HG03558 (cell line): ENCODE measurements around the gene RTN4R.

Experiments used
- ATAC-seq: cut with Tn5 transposase; IDR thresholded peaks from one replicate; pipeline ENCODE4 v1.9.1; 2021; ENCODE audit warnings: moderate number of reproducible peaks; ENCODE audit not compliant: unreplicated experiment; ENCODE audit errors: extremely low read depth

The RTN4R gene

GRCh38 chr22:20260071-20260765 is 7.9 kb downstream of the RTN4R start:
- ATAC-seq: no peak

GRCh38 chr22:20259327-20259688 is 8.8 kb downstream of the RTN4R start:
- no peak for ATAC-seq

- no peak for ATAC-seq
Measured at GRCh38 chr22:20258584-20259326, 9.4 kb downstream of the RTN4R start.

- ATAC-seq: no peak
Measured at GRCh38 chr22:20258021-20258299, 10.2 kb downstream of the RTN4R start.

- ATAC-seq: no peak
Measured at GRCh38 chr22:20257212-20258020, 10.7 kb downstream of the RTN4R start.

- no peak for ATAC-seq
Measured at GRCh38 chr22:20256551-20257211, 11.4 kb downstream of the RTN4R start.

- ATAC-seq: no peak
Measured at GRCh38 chr22:20256027-20256426, 12.1 kb downstream of the RTN4R start.

GRCh38 chr22:20254975-20255946 is 12.9 kb downstream of the RTN4R start:
- ATAC-seq: no peak

GRCh38 chr22:20253161-20253560 is 15.0 kb downstream of the RTN4R start:
- no peak for ATAC-seq

- no peak for ATAC-seq
Measured at GRCh38 chr22:20251981-20252380, 16.1 kb downstream of the RTN4R start.

GRCh38 chr22:20251491-20251890 is 16.6 kb downstream of the RTN4R start:
- ATAC-seq: no peak

- ATAC-seq: no peak
Measured at GRCh38 chr22:20249797-20250354, 18.2 kb downstream of the RTN4R start.

- no peak for ATAC-seq
Measured at GRCh38 chr22:20248461-20248978, 19.6 kb downstream of the RTN4R start.

- ATAC-seq: no peak
Measured at GRCh38 chr22:20247608-20248171, 20.4 kb downstream of the RTN4R start.

GRCh38 chr22:20247010-20247505 is 21.1 kb downstream of the RTN4R start:
- ATAC-seq: no peak

GRCh38 chr22:20246368-20247009 is 21.6 kb downstream of the RTN4R start:
- no peak for ATAC-seq

- ATAC-seq: no peak
Measured at GRCh38 chr22:20245577-20246367, 22.3 kb downstream of the RTN4R start.
